ENCODE data around the gene KLRD1. TPM values are rescaled to one million over a fixed set of nuclear protein-coding genes. Genes with fewer than 3 reads are reported as not detected.

KLRD1 gene
- total and polyA plus RNA-seq, 2 experiments from 2014 or later = 0.03 to 0.27 TPM

GRCh38 chr12:10363914-10364814 is 56.5 kb downstream of the KLRD1 start:
- H3K27ac Mint-ChIP-seq = no peak overlapping the region
- no peaks in the 10 kb centered on the region for H3K36me3 ChIP-seq (ENCODE audit: insufficient read depth)
- peaks cover 21% of the 10 kb centered on the region for H3K9me3 Mint-ChIP-seq
- H3K4me3 ChIP-seq = peak overlapping the region; percentile 58
- H3K4me1 Mint-ChIP-seq = peaks cover 31% of the 10 kb centered on the region
- peaks cover 5% of the 10 kb centered on the region for H3K27me3 Mint-ChIP-seq (ENCODE audit: insufficient read depth, low read depth, poor library complexity)
- H3K27ac ChIP-seq (ENCODE audit: low read depth) = peak overlapping the region; percentile 61
- no peaks in the 10 kb centered on the region for H3K79me2 ChIP-seq (replicated peaks; ENCODE audit: insufficient read depth)
- no peak overlapping the region for H3K4me3 Mint-ChIP-seq
- no peaks in the 10 kb centered on the region for H4K20me1 ChIP-seq (replicated peaks; ENCODE audit: insufficient read depth)
- peaks cover 21% of the 10 kb centered on the region for H3K36me3 Mint-ChIP-seq (ENCODE audit: low read depth)
- TF ChIP-seq ETS1 (IDR thresholded peaks at IDR 0.05) = no peak
- TF ChIP-seq NANOG (IDR thresholded peaks at IDR 0.05; ENCODE audit: borderline replicate concordance) = no peak
- H3K4me2 ChIP-seq = peak overlapping the region; percentile 86
- H3K4me1 ChIP-seq (ENCODE audit: insufficient read depth) = peaks cover 47% of the 10 kb centered on the region
- H2AFZ ChIP-seq = peak overlapping the region; percentile 74
- ATAC-seq (peak; percentile 41), DNase-seq (ENCODE audit: low spot score) (no peak)
- H3K9me2 ChIP-seq (ENCODE audit: insufficient read depth) = no peaks in the 10 kb centered on the region
- no peaks in the 10 kb centered on the region for H3F3A ChIP-seq (replicated peaks; ENCODE audit: low read depth)
- no peaks in the 10 kb centered on the region for H3K27me3 ChIP-seq (ENCODE audit: insufficient read depth)

- Histone ChIP-seq H3K4me3 (peak overlapping the region; percentile 58), H4K20me1 (replicated peaks; ENCODE audit: insufficient read depth) (no peaks in the 10 kb centered on the region), H3K79me2 (replicated peaks; ENCODE audit: insufficient read depth) (no peaks in the 10 kb centered on the region), H3K4me2 (peak overlapping the region; percentile 86), H3K4me1 (ENCODE audit: insufficient read depth) (peaks cover 43% of the 10 kb centered on the region), H2AFZ (peak overlapping the region; percentile 74; the same call in 1 of the 2 replicates), H3K36me3 (ENCODE audit: insufficient read depth) (no peaks in the 10 kb centered on the region), H3F3A (replicated peaks; ENCODE audit: low read depth) (no peaks in the 10 kb centered on the region), H3K27ac (ENCODE audit: low read depth) (peak overlapping the region; percentile 61), H3K27me3 (ENCODE audit: insufficient read depth) (no peaks in the 10 kb centered on the region), H3K9me2 (ENCODE audit: insufficient read depth) (no peaks in the 10 kb centered on the region)
- no peak overlapping the region for H3K4me3 Mint-ChIP-seq
- H3K27me3 Mint-ChIP-seq (ENCODE audit: insufficient read depth, low read depth, poor library complexity) = peaks cover 5% of the 10 kb centered on the region
- peak; percentile 62 for ATAC-seq
- peaks cover 21% of the 10 kb centered on the region for H3K9me3 Mint-ChIP-seq
- H3K27ac Mint-ChIP-seq = no peak overlapping the region
- H3K36me3 Mint-ChIP-seq (ENCODE audit: low read depth) = peaks cover 17% of the 10 kb centered on the region
- H3K4me1 Mint-ChIP-seq = peaks cover 30% of the 10 kb centered on the region
- DNase-seq (ENCODE audit: low spot score) = peak; percentile 94
- no peak for TF ChIP-seq CREB1 (CRISPR knock-in tag; IDR thresholded peaks at IDR 0.05; ENCODE audit: low read depth)
- TF ChIP-seq REST (IDR thresholded peaks at IDR 0.05; ENCODE audit: unreplicated experiment) = no peak
- TF ChIP-seq POLR2AphosphoS5 (IDR thresholded peaks at IDR 0.05; ENCODE audit: low read depth) = no peak
- no peak for TF ChIP-seq NANOG (IDR thresholded peaks at IDR 0.05; ENCODE audit: borderline replicate concordance)
- no peak for TF ChIP-seq EZH2phosphoT487 (IDR thresholded peaks at IDR 0.05; ENCODE audit: unreplicated experiment)
- no peak for TF ChIP-seq ZNF462 (CRISPR knock-in tag; IDR thresholded peaks at IDR 0.05)
These were observed 57.3 kb downstream of the KLRD1 start for GRCh38 chr12:10364815-10365622.
